Measurements from ENCODE around the gene UBE4B. TPM values are rescaled to one million over a fixed set of nuclear protein-coding genes. Genes with fewer than 3 reads are reported as not detected.
"Not testable (repeated sequence)": the region's sequence is repeated elsewhere in the genome, so short reads cannot be mapped to it uniquely, and the experiment has no call there.

The UBE4B gene
- total RNA-seq, 1 experiment from 2014 or later, result 28.1 TPM

GRCh38 chr1:10001016-10001665, 31.6 kb upstream of the UBE4B start:
- intact Hi-C loops (cut with micrococcal nuclease; ENCODE audit: unreplicated experiment), result no loop called here
- CTCF ChIA-PET, result no interaction called here
- BruUV-seq (replicated peaks), result no TSS peak
- no peak for DNase-seq
- H3K36me3 Mint-ChIP-seq (ENCODE audit: insufficient read depth, unreplicated experiment), result peaks cover 10% of the 10 kb centered on the region
- peaks cover 25% of the 10 kb centered on the region for H3K27me3 Mint-ChIP-seq (ENCODE audit: unreplicated experiment)
- H3K4me3 Mint-ChIP-seq (ENCODE audit: low read depth, unreplicated experiment), result no peak overlapping the region
- no peaks in the 10 kb centered on the region for H3K4me1 Mint-ChIP-seq (ENCODE audit: low read depth, unreplicated experiment)
- no peaks in the 10 kb centered on the region for H3K9me3 Mint-ChIP-seq (ENCODE audit: low read depth, unreplicated experiment)
- TF ChIP-seq CTCF (IDR thresholded peaks at IDR 0.05; ENCODE audit: unreplicated experiment), result no peak
- H3K27ac Mint-ChIP-seq (ENCODE audit: unreplicated experiment), result no peak overlapping the region

- H3K27me3 Mint-ChIP-seq (ENCODE audit: unreplicated experiment); H3K4me1 Mint-ChIP-seq (ENCODE audit: low read depth, unreplicated experiment); CTCF ChIA-PET; DNase-seq; H3K27ac Mint-ChIP-seq (ENCODE audit: unreplicated experiment); BruUV-seq (replicated peaks); H3K9me3 Mint-ChIP-seq (ENCODE audit: low read depth, unreplicated experiment); H3K4me3 Mint-ChIP-seq (ENCODE audit: low read depth, unreplicated experiment); intact Hi-C loops (cut with micrococcal nuclease; ENCODE audit: unreplicated experiment); H3K36me3 Mint-ChIP-seq (ENCODE audit: insufficient read depth, unreplicated experiment): not testable (repeated sequence)
Measured at GRCh38 chr1:10005248-10005647, 27.5 kb upstream of the UBE4B start.

- DNase-seq, result no peak
- Mint-ChIP-seq H3K4me1 (ENCODE audit: low read depth, unreplicated experiment) (no peaks in the 10 kb centered on the region), H3K9me3 (ENCODE audit: low read depth, unreplicated experiment) (no peaks in the 10 kb centered on the region), H3K36me3 (ENCODE audit: insufficient read depth, unreplicated experiment) (no peaks in the 10 kb centered on the region), H3K27me3 (ENCODE audit: unreplicated experiment) (no peaks in the 10 kb centered on the region), H3K4me3 (ENCODE audit: low read depth, unreplicated experiment) (no peak overlapping the region), H3K27ac (ENCODE audit: unreplicated experiment) (no peak overlapping the region)
- intact Hi-C loops (cut with micrococcal nuclease; ENCODE audit: unreplicated experiment), result no loop called here
- no peak for TF ChIP-seq CTCF (IDR thresholded peaks at IDR 0.05; ENCODE audit: unreplicated experiment)
- CTCF ChIA-PET, result no interaction called here
- no TSS peak for BruUV-seq (replicated peaks)
Measured at GRCh38 chr1:10007169-10007568, 25.6 kb upstream of the UBE4B start.

GRCh38 chr1:10014016-10014415, 18.7 kb upstream of the UBE4B start:
- no peaks in the 10 kb centered on the region for H3K4me1 Mint-ChIP-seq (ENCODE audit: low read depth, unreplicated experiment)
- no peaks in the 10 kb centered on the region for H3K9me3 Mint-ChIP-seq (ENCODE audit: low read depth, unreplicated experiment)
- BruUV-seq (replicated peaks), result no TSS peak
- CTCF ChIA-PET, result interaction anchor here (1.4 kb wide), 1 partner anchor 11 kb away, joined by 14 read pairs; no protein-coding TSS in a partner anchor
- H3K4me3 Mint-ChIP-seq (ENCODE audit: low read depth, unreplicated experiment), result no peak overlapping the region
- no peaks in the 10 kb centered on the region for H3K36me3 Mint-ChIP-seq (ENCODE audit: insufficient read depth, unreplicated experiment)
- intact Hi-C loops (cut with micrococcal nuclease; ENCODE audit: unreplicated experiment), result no loop called here
- no peaks in the 10 kb centered on the region for H3K27me3 Mint-ChIP-seq (ENCODE audit: unreplicated experiment)
- no peak for DNase-seq
- no peak overlapping the region for H3K27ac Mint-ChIP-seq (ENCODE audit: unreplicated experiment)
- no peak for TF ChIP-seq CTCF (IDR thresholded peaks at IDR 0.05; ENCODE audit: unreplicated experiment)

- no peak overlapping the region for H3K27ac Mint-ChIP-seq (ENCODE audit: unreplicated experiment)
- no peak for DNase-seq
- intact Hi-C loops (cut with micrococcal nuclease; ENCODE audit: unreplicated experiment), result no loop called here
- CTCF ChIA-PET, result no interaction called here
- no peaks in the 10 kb centered on the region for H3K27me3 Mint-ChIP-seq (ENCODE audit: unreplicated experiment)
- H3K4me1 Mint-ChIP-seq (ENCODE audit: low read depth, unreplicated experiment), result no peaks in the 10 kb centered on the region
- no peaks in the 10 kb centered on the region for H3K36me3 Mint-ChIP-seq (ENCODE audit: insufficient read depth, unreplicated experiment)
- no peaks in the 10 kb centered on the region for H3K9me3 Mint-ChIP-seq (ENCODE audit: low read depth, unreplicated experiment)
- TF ChIP-seq CTCF (IDR thresholded peaks at IDR 0.05; ENCODE audit: unreplicated experiment), result no peak
- no peak overlapping the region for H3K4me3 Mint-ChIP-seq (ENCODE audit: low read depth, unreplicated experiment)
- BruUV-seq (replicated peaks), result no TSS peak
Measured at GRCh38 chr1:10019561-10019960, 13.2 kb upstream of the UBE4B start.

Data from Calu3 (cell line).